ENCODE data around the gene GHRL.
"Not testable (repeated sequence)": the region's sequence is repeated elsewhere in the genome, so short reads cannot be mapped to it uniquely, and the experiment has no call there.

The GHRL gene

GRCh38 chr3:10272476-10272875, 20.3 kb downstream of the GHRL start:
- not testable (repeated sequence) for DNase-seq

DNA sequence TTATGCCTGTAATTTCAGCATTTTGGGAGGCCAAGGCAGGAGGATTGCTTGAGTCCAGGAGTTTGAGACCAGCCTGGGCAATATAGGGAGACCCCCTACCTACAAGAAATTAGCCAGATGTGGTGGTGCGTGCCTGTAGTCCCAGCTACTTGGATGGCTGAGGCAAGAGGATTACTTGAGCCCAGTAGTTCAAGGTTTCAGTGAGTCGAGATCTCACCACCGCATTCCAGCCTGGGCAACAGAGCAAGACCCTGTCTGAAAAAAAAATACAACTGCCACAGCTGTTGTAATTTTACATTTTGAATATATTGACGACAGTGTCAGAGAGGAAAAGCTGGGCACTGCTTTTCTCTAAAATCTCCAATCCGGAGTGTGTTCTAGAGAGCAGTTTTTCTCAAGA, 23.3 kb downstream of the GHRL start:
- no peak for DNase-seq

GRCh38 chr3:10268930-10269329, 23.8 kb downstream of the GHRL start:
- no peak for DNase-seq

GRCh38 chr3:10268116-10268515, 24.6 kb downstream of the GHRL start:
- DNase-seq = no peak

DNA sequence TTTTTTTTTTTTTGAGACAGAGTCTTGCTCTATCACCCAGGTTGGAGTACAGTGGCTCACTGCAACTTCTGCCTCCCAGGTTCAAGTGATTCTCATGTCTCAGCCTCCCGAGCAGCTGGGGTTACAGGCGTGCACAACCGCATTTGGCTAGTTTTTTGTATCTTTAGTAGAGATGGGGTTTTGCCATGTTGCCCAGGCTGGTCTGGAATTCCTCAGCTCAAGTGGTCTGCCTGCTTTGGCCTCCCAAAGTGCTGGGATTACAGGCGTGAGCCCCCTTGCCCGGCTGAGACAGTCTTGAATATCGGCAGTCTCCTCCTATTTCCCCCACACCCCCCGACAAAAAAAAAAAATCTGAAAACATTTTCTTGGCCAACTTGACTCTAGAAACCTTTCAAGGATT, 25.8 kb downstream of the GHRL start:
- DNase-seq = not testable (repeated sequence)

GRCh38 chr3:10265833-10266232, 26.9 kb downstream of the GHRL start:
- DNase-seq = no peak

DNA sequence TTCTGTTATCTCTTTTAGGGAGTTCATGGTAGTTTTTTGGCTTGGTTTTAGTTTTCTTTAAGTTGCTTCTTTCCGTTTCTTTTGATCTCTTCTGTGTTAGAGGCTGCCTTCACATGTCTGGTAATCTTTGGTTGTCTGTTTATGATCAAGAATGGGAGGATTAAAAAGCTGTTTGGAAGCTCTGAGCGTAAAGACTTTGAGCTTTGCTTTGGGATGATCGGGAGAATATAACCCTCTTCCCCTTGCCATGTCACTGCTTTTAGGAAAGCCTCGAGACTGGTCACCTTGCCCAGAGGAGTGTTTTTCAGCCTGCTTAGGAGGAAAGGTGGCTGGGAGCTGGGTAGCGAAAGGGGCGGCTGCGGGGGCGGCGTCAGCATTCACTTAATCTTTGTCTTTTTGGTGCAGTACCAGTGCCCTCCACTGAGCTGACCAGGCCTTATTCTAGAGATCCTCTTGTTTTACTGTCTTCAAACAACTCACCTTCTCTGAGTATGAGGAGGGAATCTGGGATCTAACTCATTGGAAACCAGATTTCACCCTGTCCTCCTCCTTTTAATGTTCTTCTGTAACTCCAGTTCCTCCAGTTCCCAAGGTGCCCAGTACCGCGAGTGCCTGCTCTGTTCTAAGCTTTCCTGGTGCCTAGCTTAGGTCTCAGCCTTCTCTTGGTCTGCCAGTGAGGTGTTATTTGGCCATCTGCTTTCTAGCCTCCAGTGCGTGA, 28.9 kb downstream of the GHRL start:
- DNase-seq = peak; percentile 64

GRCh38 chr3:10262027-10262426, 30.7 kb downstream of the GHRL start:
- DNase-seq = no peak

GRCh38 chr3:10260211-10260701, 32.5 kb downstream of the GHRL start:
- DNase-seq = no peak

- DNase-seq = no peak
Observed at GRCh38 chr3:10259798-10260197, 32.9 kb downstream of the GHRL start.

GRCh38 chr3:10259036-10259435, 33.7 kb downstream of the GHRL start:
- DNase-seq = no peak

DNA sequence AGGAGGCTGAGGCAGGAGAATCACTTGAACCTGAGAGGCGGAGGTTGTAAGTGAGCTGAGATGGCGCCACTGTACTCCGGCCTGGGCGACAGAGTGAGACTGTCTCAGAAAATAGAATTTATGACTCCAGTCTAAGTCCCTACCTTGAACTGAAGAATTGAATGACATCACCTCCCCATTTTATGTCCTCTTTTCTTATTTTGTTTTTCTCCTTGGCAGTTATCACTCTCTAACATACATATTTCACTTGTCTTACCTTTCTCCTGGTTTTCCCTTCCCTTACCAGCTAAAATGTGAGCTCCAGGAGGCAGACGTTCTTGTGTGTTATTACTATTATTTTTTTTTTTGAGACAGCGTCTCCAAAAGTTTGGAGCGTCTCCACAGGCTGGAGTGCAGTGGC, 36.9 kb downstream of the GHRL start:
- no peak for DNase-seq

DNA sequence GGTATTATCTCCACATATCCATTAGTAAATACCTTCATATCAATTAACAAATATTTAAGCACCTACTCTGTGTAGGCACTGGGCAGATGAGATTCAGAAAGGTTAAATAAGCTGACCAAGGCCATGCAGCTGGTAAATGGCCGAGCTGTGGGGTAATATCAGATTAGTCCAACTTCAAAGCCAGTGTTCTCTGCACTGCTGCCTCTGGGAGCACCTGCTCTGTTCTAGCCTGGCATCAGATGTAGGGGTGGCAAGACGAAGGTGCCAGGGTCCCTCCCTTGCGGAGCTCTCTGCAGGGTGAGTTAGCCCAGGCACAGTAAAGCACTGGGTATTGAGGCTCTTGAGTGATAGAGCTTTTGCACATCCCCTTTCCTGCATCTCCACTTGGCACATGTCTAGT, 39.0 kb downstream of the GHRL start:
- DNase-seq = no peak

- no peak for DNase-seq
Observed at GRCh38 chr3:10251006-10251405, 41.7 kb downstream of the GHRL start.

DNA sequence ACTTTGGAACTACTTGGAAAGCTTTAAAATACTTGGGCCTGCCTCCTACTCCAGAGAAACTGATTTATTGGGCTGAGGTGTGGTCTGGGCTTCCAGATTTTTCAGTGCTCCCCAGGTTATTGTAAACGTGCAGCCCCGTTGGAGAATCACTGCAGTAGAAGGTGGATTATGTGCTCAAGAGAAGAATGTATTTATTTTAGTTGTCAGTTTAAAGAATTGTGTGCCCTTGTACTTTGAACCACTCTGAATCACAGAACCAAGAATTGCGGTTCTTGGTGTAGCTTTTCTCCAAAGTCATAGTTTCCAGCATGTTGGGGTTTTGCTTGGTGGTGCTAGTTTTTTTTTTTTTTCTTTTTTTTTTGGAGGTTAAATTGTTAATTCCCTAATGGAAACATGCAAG, 42.9 kb downstream of the GHRL start:
- DNase-seq = no peak

DNA sequence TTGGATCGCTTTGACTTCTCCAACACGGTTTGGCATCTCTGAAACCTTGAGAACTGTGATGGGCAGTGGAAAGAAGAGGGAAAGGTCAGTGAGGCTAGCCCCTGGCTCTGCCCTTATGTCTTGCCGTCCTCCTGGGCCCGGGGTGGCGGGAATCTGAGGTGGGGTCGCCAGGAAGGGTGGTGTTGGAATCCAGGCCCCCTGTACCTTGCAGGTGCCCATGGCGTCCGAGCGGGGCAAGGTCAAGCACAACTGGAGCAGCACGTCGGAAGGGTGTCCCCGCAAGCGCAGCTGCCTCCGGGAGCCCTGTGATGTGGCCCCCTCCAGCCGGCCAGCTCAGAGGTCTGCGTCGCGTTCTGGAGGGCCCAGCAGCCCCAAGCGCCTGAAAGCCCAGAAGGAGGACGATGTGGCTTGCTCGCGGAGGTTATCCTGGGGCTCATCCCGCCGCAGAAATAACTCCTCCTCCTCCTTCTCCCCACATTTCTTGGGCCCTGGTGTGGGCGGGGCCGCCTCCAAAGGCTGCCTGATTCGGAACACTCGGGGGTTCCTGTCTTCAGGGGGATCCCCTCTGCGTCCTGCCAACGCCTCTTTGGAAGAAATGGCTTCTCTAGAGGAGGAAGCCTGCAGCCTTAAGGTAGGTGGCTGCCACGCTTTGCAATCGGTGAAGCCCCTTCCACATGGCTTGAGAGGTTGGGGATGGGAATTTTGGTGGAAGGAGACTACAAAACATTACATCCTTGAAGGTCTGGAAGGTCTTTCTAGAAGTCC, 43.6 kb downstream of the GHRL start:
- no peak for DNase-seq

DNA sequence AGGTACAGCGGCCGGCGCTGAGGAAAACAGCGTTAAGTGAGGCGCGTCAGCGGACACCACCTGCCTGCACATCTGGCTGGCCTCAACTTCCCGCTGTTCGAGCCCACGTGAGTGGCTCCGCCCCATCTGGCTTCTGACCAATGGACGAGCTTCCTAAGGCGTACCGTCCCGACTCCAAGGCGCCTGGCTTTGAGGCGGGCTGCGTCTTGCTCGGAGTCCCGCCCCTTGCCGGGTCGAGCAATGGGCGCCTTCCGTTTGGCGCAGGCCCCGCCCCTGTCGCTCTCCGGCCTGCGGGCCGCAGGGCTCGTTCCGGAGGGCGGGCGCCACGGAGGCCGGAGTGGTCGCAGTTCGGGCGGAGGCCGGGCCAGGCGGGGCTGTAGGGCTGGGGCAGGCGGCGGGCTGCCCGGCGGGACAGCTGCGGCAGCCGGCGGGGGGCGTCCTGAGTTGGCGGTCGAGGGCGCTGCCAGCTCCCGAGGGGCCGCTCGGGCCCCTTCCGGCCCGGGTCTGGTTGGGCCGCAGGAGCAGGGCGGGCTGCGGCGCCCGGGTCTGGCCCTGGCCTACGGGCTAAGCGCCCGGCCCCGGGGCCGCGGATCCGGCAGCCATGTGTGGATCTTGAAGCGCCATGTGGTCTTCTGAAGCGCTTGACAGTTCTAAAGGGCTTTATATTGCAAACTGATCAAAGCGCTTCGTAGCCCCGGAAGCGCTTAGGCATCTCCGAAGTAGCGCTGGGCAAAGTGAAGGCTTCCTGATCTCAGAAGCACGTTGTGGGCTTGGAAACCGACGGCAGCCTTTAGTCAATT, 44.4 kb downstream of the GHRL start, which contains the start of gene TATDN2:
TATDN2 (plus strand) TSS at position 276 of the 800 bp plus-strand sequence. CDS start 742 bp downstream, outside the sequence.
- peak; percentile 99 for DNase-seq

GRCh38 chr3:10247679-10248183, 45.0 kb downstream of the GHRL start:
- DNase-seq = no peak

DNA sequence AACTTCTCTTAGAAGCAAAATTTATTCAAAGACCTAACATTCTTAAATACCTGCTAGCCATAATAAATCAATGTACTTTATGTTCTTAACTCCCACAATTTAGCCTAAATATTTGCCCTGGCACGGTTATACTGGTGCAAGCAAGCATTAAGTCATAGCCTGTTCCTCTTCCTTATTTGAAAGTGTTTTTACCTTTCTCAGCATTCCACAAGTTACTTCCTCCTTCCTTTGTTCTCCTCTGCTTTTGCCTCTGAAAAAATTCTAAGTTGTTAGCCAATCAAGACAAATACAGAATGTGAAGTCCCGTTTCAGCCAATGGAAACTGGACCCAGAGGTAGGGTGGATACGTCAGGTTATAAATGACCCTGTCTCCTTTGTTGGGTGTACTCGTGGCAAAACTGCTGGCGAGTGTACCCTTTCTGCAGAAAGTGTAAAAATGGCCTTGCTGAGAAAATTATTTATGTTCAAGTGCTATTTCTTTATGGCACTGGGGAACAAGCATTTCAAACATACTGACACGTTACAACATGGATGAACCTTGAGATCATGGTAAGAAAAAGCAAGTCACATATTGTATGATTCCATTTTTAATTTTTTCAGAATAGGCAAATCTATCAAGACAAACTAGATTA, 47.5 kb downstream of the GHRL start:
- DNase-seq = no peak

GRCh38 chr3:10244009-10244408, 48.7 kb downstream of the GHRL start:
- no peak for DNase-seq

DNA sequence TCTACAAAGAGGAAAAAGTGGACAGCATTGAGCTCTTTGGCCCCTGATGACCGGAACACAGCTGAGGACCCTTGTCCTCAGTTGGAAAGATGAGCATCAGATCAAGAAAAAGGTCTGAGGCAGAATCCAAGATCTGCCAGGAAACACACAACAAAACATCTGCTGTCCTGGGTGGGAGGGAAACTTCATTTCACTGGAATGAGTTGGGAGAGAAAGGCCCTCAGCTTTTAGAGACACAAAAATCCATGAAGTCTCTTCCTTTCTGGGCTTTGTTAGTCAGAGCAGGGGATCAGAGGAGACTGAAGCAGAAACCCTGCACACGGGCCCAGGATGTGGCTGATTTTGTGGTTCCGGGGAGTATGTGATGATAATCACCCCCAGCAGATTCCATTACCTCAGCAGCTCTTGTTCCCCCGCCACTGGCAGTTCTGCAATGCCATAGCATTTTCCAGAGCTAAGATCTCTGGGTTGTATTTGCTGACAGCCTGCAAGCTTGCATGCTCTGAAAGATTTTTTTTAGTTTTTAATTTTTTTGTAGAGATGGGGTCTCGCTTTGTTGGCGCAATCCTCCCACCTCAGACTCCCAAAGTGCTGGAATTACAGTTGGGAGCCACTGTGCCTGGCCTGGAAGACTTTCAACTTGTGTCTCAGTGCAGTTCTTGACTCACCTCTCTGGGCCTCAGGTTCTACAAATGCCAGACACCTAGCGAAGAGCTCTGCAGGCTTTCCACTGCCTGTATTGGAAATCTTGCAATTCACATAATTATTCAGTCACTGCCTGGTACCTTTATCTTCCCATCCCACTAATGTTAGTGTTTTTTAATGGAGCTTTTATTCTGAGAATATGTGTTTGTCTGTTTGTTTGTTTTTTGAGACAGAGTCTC, 50.3 kb downstream of the GHRL start:
- DNase-seq = no peak

DNA sequence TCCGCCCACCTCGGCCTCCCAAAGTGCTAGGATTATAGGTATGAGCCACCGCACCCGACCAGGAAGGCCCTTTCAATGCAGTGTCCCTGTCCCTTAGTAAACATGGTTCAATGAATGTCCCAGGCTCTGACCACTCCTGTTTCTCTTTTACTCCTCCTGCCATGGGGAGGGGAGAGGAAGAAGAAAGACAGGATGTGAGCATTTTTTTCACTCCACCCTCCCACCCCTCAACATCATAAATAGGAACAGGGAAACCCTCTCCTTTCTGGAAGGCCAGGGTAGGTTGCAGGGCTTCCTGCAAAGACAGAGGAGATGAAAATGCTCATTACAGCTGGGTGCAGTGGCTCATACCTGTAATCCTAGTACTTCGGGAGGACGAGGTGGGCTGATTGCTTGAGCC, 51.9 kb downstream of the GHRL start:
- no peak for DNase-seq
